Measurements from ENCODE around the gene ZNF444.

The ZNF444 gene

GRCh38 chr19:56126983-56127780 is 13.9 kb upstream of the ZNF444 start:
- Mint-ChIP-seq H3K4me3 (no peak overlapping the region), H3K9me3 (no peaks in the 10 kb centered on the region), H3K4me1 (peaks cover 6% of the 10 kb centered on the region), H3K27ac (no peak overlapping the region), H3K27me3 (no peaks in the 10 kb centered on the region)
- DNase-seq: no peak
- ATAC-seq: no peak

GRCh38 chr19:56130006-56130405 is 11.1 kb upstream of the ZNF444 start:
- no peaks in the 10 kb centered on the region for H3K27me3 Mint-ChIP-seq
- H3K4me1 Mint-ChIP-seq: no peaks in the 10 kb centered on the region
- H3K27ac Mint-ChIP-seq: no peak overlapping the region
- H3K9me3 Mint-ChIP-seq: no peaks in the 10 kb centered on the region
- no peak overlapping the region for H3K4me3 Mint-ChIP-seq
- DNase-seq (no peak), ATAC-seq (no peak)

- H3K4me1 Mint-ChIP-seq: no peaks in the 10 kb centered on the region
- DNase-seq (no peak), ATAC-seq (no peak)
- H3K27ac Mint-ChIP-seq: no peak overlapping the region
- H3K27me3 Mint-ChIP-seq: no peaks in the 10 kb centered on the region
- H3K9me3 Mint-ChIP-seq: no peaks in the 10 kb centered on the region
- H3K4me3 Mint-ChIP-seq: no peak overlapping the region
These were observed 9.4 kb upstream of the ZNF444 start for GRCh38 chr19:56131651-56132050.

- no peaks in the 10 kb centered on the region for H3K9me3 Mint-ChIP-seq
- no peaks in the 10 kb centered on the region for H3K4me1 Mint-ChIP-seq
- DNase-seq: no peak
- H3K4me3 Mint-ChIP-seq: no peak overlapping the region
- H3K27me3 Mint-ChIP-seq: no peaks in the 10 kb centered on the region
- no peak for ATAC-seq
- H3K27ac Mint-ChIP-seq: no peak overlapping the region
These were observed 8.7 kb upstream of the ZNF444 start for GRCh38 chr19:56132316-56132822.

GRCh38 chr19:56133858-56134653 is 7.0 kb upstream of the ZNF444 start:
- ATAC-seq (no peak), DNase-seq (no peak)
- no peaks in the 10 kb centered on the region for H3K27me3 Mint-ChIP-seq
- H3K27ac Mint-ChIP-seq: no peak overlapping the region
- H3K4me3 Mint-ChIP-seq: no peak overlapping the region
- H3K4me1 Mint-ChIP-seq: no peaks in the 10 kb centered on the region
- H3K9me3 Mint-ChIP-seq: no peaks in the 10 kb centered on the region

- H3K4me3 Mint-ChIP-seq: no peak overlapping the region
- H3K27ac Mint-ChIP-seq: no peak overlapping the region
- peaks cover 4% of the 10 kb centered on the region for H3K4me1 Mint-ChIP-seq
- H3K27me3 Mint-ChIP-seq: no peaks in the 10 kb centered on the region
- DNase-seq (no peak), ATAC-seq (no peak)
- no peaks in the 10 kb centered on the region for H3K9me3 Mint-ChIP-seq
These were observed 6.5 kb upstream of the ZNF444 start for GRCh38 chr19:56134654-56134921.

GRCh38 chr19:56136362-56136761 is 4.7 kb upstream of the ZNF444 start:
- ATAC-seq: no peak
- Mint-ChIP-seq H3K27me3 (no peaks in the 10 kb centered on the region), H3K9me3 (no peaks in the 10 kb centered on the region), H3K27ac (no peak overlapping the region), H3K4me3 (no peak overlapping the region), H3K4me1 (peaks cover 15% of the 10 kb centered on the region)
- DNase-seq: no peak

GRCh38 chr19:56137405-56137804 is 3.7 kb upstream of the ZNF444 start:
- DNase-seq (no peak), ATAC-seq (no peak)
- Mint-ChIP-seq H3K4me1 (peaks cover 22% of the 10 kb centered on the region), H3K27ac (no peak overlapping the region), H3K27me3 (no peaks in the 10 kb centered on the region), H3K4me3 (no peak overlapping the region), H3K9me3 (no peaks in the 10 kb centered on the region)

- H3K27me3 Mint-ChIP-seq: no peaks in the 10 kb centered on the region
- no peak overlapping the region for H3K4me3 Mint-ChIP-seq
- H3K27ac Mint-ChIP-seq: no peak overlapping the region
- no peak for DNase-seq
- no peaks in the 10 kb centered on the region for H3K9me3 Mint-ChIP-seq
- peaks cover 29% of the 10 kb centered on the region for H3K4me1 Mint-ChIP-seq
- ATAC-seq: no peak
These were observed 3.0 kb upstream of the ZNF444 start for GRCh38 chr19:56138069-56138468.

GRCh38 chr19:56139847-56140582 is 1.1 kb upstream of the ZNF444 start:
- H3K4me3 Mint-ChIP-seq: peak overlapping the region; percentile 90 to 96
- H3K9me3 Mint-ChIP-seq: no peaks in the 10 kb centered on the region
- DNase-seq (no peak), ATAC-seq (no peak)
- no peaks in the 10 kb centered on the region for H3K27me3 Mint-ChIP-seq
- peak overlapping the region; percentile 96 to 97 for H3K27ac Mint-ChIP-seq
- H3K4me1 Mint-ChIP-seq: peaks cover 48% of the 10 kb centered on the region

- Mint-ChIP-seq H3K4me1 (peaks cover 48% of the 10 kb centered on the region), H3K9me3 (no peaks in the 10 kb centered on the region), H3K27ac (peak overlapping the region; percentile 96 to 97), H3K27me3 (no peaks in the 10 kb centered on the region), H3K4me3 (peak overlapping the region; percentile 90 to 96)
- no peak for ATAC-seq
- no peak for DNase-seq
These were observed 418 bp downstream of the ZNF444 start for GRCh38 chr19:56141417-56141993.

GRCh38 chr19:56142087-56142787 is 1.1 kb downstream of the ZNF444 start:
- peak overlapping the region; percentile 90 to 96 for H3K4me3 Mint-ChIP-seq
- H3K27me3 Mint-ChIP-seq: no peaks in the 10 kb centered on the region

GRCh38 chr19:56142897-56143434 is 1.9 kb downstream of the ZNF444 start:
- H3K27ac Mint-ChIP-seq: peak overlapping the region; percentile 80 to 86
- no peaks in the 10 kb centered on the region for H3K9me3 Mint-ChIP-seq
- ATAC-seq (no peak), DNase-seq (no peak)
- H3K4me1 Mint-ChIP-seq: peaks cover 48% of the 10 kb centered on the region
- H3K4me3 Mint-ChIP-seq: no peak overlapping the region
- H3K27me3 Mint-ChIP-seq: no peaks in the 10 kb centered on the region

More at GRCh38 chr19:56142087-56142787, 1.1 kb downstream of the ZNF444 start:
- Mint-ChIP-seq H3K4me1 (peaks cover 48% of the 10 kb centered on the region), H3K9me3 (no peaks in the 10 kb centered on the region), H3K27ac (peak overlapping the region in 1 of 2 donors; percentile 54)
- no peak for DNase-seq
- no peak for ATAC-seq

- Mint-ChIP-seq H3K9me3 (no peaks in the 10 kb centered on the region), H3K4me1 (peaks cover 46% of the 10 kb centered on the region), H3K27me3 (no peaks in the 10 kb centered on the region), H3K27ac (peak overlapping the region in 1 of 2 donors; percentile 23), H3K4me3 (no peak overlapping the region)
- ATAC-seq (no peak), DNase-seq (no peak)
These were observed 3.3 kb downstream of the ZNF444 start for GRCh38 chr19:56144376-56144775.

GRCh38 chr19:56144831-56145230 is 3.7 kb downstream of the ZNF444 start:
- DNase-seq: no peak
- Mint-ChIP-seq H3K4me1 (peaks cover 41% of the 10 kb centered on the region), H3K9me3 (no peaks in the 10 kb centered on the region), H3K27ac (no peak overlapping the region), H3K27me3 (no peaks in the 10 kb centered on the region), H3K4me3 (no peak overlapping the region)
- ATAC-seq: no peak
